Stimulated activated CD8-positive, alpha-beta memory T cell treated with anti-CD3 and anti-CD28 coated beads, Interleukin-4, amount 100 ng/mL, for 24 hours (primary cell): Measurements from ENCODE around the gene TXNDC16.
"Not testable (repeated sequence)": the region's sequence is repeated elsewhere in the genome, so short reads cannot be mapped to it uniquely, and the experiment has no call there.

Experiments
- DNase-seq: peaks from one replicate; pipeline ENCODE4 v3.0.0-alpha.2; 2020; ENCODE audit warnings: low read depth

The TXNDC16 gene

DNA sequence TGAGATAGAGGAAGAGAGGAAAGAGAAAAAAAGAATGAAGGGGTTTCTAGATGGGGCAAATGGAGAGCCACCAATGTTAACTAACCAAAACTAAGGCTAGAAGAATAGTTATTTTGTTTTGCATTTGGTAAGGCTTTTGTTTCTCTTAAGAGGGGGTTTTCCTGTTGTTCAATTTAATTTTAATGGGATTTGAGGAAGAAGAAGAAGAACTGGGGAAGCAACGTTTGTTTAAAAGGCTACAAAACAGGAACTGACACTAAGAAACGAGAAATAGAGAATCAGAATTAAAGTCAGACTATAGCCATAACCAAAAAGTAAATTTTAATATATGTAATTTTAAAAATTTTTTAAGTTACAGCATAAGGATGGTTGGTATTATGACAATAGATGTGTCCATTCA is 13.7 kb downstream of the TXNDC16 start:
- no peak for DNase-seq

DNA sequence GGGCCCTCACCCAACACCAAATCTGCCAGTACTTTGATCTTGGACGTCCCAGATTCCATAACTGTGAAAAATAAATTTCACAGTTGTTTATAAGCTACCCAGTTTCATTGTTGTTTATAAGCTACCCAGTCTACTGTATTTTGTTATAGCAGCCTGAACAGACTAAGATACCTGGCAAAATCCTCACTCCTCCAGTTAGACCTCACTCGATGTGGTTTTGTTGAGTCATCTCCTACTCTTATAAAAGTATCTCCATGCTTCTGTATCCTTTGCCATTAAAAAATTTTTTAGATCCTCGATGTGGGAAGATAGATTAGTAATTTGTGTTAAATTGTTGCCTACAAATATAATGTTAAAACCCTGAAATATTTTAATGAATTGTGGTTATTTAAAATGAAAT is 16.0 kb downstream of the TXNDC16 start:
- no peak for DNase-seq

GRCh38 chr14:52531481-52531880 is 20.8 kb downstream of the TXNDC16 start:
- no peak for DNase-seq

DNA sequence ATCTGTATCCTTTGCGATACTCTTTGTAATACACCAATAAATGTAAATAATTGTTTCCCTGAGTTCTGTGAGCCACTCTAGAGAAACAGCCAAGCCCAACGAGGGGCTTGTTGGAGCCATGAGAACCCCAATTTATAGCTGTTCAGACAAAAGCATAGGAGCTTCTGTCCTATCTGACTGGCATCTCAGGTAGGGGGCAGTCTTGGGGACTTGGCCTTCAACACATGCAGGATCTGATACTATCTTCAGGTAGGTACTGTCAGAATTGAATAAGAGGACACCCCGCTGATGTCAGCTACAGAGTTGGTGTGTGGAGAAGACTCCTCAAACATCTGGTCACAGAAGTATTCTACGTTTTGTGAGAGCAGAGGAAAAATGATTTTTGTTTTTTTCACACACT is 25.3 kb downstream of the TXNDC16 start:
- DNase-seq, result no peak

GRCh38 chr14:52522581-52523345 is 29.5 kb downstream of the TXNDC16 start:
- no peak for DNase-seq

DNA sequence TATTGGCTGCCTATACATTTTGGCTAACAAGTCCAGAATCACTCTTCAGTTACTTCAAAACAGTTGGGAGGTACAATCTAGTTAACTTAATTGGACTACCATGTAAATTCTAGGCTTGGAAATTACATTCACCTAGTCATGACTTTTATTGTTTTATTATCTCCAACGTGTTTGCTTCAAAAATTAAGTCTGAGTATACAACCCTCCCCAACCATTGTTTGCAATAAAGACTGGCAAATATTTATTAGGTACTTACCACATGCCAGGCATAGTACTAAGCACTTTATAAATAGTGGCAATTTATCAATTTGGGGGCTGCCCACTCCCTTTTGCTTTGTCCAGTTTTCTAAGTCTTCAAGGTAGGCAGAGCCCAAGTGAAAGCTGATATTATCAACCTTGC is 30.3 kb downstream of the TXNDC16 start:
- no peak for DNase-seq

- DNase-seq, result no peak
These were observed 38.1 kb downstream of the TXNDC16 start for GRCh38 chr14:52514046-52514811.

GRCh38 chr14:52513249-52513648 is 39.1 kb downstream of the TXNDC16 start:
- no peak for DNase-seq

DNA sequence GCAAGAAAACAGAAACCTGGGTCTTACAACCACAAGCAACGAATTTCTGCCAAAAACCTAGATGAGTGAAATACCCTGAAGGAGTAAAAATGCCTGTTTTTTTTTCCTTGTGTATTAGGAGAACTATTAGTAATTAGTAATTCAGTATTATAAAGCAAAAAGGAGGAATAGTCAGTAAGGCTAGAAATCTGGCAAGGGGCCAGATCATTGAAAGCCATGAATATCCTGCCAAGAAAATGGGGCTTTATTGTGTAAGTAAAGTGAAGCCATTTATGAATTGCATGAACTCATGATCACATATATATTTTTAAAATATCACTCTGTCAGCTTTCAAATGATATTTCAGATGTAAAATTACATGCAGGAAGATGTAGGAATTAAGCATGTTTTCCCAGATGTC is 57.9 kb downstream of the TXNDC16 start:
- DNase-seq, result no peak

- DNase-seq, result no peak
These were observed 66.8 kb downstream of the TXNDC16 start for GRCh38 chr14:52485350-52485960.

DNA sequence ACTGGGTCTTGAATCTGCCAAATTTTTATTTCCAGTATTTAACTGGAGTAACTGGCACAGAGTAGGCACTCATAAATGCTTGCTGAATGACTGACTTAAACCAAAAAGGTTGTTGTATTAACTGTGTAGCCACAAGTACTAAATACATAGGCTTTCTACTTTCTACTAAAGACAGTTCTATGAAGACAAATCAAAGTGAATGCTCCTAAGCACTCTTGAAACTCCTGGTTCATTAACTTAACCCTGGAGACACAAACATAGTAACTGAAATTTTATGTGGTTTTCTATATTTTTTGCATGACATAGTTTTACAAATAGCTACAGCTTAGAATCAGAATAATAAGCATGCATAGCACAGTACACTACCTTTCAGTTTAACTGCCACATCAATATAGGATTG is 70.4 kb downstream of the TXNDC16 start:
- DNase-seq, result no peak

DNA sequence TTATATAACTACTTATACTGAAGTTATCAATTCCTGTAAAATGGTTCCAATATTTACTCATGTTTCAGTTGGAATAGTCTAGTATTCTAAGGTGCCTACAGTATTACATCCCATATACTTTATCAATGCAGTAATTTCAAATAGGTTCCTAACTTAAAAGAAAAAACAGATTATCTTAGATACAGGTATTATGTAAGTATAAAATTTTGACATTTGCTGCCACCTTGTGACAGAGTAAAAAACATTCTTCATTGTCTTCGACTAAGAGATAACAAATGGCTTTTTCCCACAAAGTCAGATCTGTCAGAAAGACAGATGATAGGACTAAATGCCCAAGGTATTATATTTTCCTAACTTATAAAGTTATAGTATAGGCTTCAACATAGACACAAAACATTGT is 78.7 kb downstream of the TXNDC16 start:
- no peak for DNase-seq

DNA sequence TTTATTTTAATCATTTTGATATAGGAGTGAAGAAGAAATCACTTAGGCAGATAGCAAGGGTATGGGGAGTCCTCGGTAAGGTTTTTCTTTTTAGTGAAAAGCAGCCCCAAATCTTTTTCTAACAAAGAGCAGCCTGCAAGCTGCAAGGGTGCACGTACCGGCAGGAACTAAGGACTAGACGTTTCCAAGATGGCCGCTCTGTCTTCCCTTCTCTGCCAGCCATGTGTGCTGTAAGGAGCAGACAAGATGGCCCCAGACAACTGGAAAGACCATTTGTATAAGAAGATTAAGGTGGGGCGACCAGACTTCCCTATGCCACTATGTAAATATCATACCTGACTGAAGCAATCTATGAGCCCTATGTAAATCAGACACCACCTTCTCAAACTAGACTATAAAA is 79.6 kb downstream of the TXNDC16 start:
- no peak for DNase-seq

DNA sequence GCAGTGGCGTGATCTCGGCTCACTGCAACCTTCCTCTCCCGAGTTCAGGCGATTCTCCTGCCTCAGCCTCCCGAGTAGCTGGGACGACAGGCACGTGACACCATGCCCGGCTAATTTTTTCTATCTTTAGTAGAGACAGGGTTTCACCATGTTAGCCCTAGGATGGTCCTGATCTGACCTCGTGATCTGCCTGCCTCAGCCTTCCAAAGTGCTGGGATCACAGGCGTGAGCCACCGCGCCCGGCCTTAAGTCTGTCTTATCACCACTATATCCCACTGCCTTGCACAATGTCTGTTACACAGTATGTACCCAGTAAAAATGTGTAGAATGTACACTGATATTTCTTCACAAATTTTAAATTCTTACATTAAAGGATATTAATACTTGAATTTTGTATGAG is 80.1 kb downstream of the TXNDC16 start:
- DNase-seq, result not testable (repeated sequence)

- DNase-seq, result no peak
These were observed 84.6 kb downstream of the TXNDC16 start for GRCh38 chr14:52467515-52468266.

DNA sequence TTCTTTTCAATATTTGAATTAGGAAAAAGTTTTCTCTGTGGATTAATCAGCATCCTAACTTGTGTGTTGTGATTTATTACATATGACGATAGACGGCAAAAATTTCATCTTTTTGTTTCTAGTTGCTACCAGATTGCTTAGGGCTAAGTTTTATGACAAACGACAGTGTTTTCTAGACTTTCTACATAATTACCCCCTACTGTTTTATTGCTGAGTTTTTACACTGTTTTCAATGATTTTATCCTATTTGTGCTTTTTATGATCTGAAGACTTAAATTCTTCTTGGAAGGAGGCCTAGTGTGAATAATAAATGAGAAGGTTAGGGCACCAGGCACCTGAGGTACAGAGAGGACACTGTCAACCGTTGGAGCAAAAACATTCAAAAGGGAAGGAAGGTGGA is 88.1 kb downstream of the TXNDC16 start:
- no peak for DNase-seq

DNA sequence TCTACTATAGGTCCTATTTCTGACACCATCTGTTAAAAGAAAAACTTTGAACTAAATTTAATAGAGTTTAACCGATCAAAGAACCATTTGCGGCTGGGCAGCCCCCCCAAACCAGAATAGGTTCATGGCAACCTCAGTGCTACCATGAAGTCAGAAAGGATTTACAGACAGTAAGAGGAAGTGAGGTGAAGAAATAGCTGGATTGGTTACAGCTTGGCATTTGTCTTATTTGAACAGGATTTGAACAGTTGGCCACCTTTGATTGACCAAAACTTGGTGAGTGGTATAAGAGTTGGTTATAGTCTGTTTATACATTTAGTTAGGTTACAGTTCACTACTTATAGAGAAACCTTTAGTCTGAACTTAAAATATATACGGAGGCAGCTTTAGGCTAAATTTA is 88.9 kb downstream of the TXNDC16 start:
- no peak for DNase-seq

DNA sequence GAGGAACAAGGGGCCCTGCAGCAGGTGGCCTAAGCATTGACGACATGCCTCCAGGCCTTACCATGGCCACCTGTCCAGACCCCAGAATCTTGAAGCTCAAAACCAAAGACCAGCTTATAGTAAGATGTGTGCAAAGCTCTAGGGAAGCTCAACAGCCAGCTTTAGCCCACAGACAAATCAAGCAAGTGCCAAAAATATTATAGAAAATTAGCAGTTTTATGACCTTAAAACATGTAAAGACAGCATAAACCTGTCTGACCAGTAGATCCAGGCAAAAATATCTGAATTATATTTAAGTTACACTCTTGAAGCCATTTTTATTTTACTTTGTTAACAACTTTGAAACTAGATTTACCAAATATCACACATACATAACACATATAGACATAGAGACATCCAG is 90.6 kb downstream of the TXNDC16 start:
- DNase-seq, result no peak

GRCh38 chr14:52458721-52459085 is 93.6 kb downstream of the TXNDC16 start:
- no peak for DNase-seq

GRCh38 chr14:52457411-52457810 is 94.9 kb downstream of the TXNDC16 start:
- DNase-seq, result no peak

DNA sequence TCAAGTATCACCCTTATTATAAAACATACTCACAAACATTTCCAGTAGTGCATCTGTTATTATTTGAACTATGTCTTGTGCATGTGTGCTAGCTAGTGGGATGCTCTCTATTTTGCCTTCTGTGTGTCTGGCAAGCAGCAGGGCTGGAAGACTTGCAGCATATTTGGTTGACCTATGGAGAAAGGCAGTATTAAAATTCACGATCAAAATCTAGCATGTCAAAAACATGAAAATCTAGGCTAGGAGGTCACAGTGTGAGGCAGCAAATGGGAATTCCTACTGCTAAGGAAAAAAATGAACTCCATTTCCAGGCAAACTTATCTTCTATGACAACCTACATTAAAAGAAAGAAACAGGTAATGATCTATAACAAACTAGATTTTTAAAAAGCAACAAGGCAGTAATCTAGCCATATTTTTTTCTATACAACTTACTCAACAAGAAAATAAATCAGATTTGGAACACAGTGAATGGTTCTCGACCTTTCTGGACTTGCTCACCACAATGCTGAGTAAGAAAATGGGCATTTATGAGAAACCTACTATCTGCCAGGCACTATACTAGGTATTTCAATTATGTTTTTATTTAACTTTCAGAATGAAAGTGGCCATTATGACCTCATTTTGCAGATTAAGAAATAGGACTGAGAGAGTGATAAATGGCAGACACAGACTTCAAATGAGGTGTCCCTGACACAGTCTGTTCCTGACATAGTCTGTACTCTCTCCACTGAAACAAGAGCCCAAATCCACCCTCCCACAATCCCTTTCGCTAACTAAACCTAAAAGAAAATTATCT is 96.8 kb downstream of the TXNDC16 start:
- no peak for DNase-seq

DNA sequence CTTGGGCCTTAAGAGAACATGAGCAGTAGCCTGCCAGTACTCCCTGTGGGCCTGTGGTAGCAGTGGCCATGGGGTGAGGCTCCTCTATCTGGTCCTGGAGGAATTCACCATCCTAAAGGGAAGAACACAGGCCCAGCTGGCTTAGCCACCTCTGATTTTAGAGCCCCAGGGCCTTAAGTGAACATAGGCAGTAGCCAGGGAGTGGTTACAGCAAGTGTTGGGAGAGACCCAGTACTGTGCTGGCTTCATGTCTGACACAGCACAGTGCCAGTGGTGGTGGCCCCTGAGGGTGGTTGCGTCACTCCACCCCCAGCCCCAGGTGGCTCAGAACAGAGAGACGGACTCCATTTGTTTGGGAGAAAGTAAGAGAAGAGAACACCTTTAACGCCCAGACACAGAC is 105.1 kb downstream of the TXNDC16 start:
- DNase-seq, result no peak
